HS-27A (cell line): ENCODE data around the gene PRRT1.
"Not testable (repeated sequence)": the region's sequence is repeated elsewhere in the genome, so short reads cannot be mapped to it uniquely, and the experiment has no call there.

Experiments
- DNase-seq: peaks from one replicate; pipeline ENCODE4 v3.0.0-alpha.2; 2012; ENCODE audit warnings: low read depth, missing footprints

The PRRT1 gene

GRCh38 chr6:32120573-32121059 is 31.1 kb downstream of the PRRT1 start:
- DNase-seq: no peak

DNA sequence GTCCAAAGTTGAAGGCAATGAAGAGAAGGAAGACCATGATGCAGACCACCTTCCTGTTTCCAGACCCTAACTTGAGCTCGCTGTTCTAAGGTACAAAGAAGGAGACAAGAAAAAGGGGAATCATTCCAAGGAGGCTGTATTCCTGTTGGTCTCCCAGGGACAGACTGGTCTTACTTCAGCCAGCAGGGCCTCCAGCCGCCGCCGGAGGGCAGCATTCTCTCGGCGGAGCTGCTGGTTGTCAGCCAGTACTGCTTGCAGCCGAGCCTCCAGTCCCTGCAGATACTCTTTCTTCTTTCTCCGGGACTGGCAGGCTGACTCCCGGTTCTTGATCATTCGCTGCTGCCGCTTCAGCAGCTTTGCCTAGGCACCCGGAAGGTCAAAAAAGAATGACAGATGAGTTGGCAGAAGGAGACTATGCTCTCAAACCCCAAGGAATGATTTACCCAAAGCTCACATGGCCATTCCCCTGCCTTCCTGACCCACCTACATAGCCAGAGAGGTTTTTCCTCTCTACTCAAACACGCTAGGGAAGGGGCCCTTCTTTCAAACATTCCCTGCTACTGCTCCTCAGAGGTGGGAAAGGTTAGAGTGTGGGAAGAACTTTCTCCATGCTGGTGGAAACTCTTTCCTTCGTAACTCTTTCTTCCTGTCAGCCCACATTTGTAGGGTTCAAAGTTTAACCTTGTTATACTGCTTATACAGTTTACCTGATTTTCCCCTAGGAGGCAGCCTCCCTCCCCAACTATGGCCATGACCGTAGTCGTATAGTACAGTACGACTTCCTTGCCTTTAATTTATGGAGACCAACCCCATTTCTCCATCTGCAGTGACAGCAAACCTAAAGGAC is 32.7 kb downstream of the PRRT1 start:
- no peak for DNase-seq

GRCh38 chr6:32117461-32117860 is 34.3 kb downstream of the PRRT1 start:
- no peak for DNase-seq

- no peak for DNase-seq
These were observed 35.1 kb downstream of the PRRT1 start for GRCh38 chr6:32116674-32117073.

DNA sequence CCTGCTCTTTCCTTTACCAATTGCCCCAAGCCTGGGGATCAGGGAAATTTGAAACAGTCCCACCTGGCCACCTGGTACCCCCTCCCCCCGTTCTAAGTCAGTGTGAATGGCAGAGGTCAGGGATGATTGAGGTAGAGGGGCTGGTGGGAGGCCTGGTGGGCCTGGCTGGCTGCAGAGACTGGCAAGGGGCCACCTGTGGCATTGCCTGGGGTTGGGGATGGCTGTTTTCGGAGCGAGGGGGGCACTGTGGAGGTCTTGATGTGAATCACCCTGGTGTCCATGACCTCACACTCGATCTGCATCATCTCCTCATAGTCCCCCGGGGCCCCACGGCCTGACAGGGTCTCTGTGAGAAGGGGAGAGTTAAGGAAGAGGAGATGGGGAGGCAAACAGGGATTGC is 36.1 kb downstream of the PRRT1 start:
- no peak for DNase-seq

- no peak for DNase-seq
These were observed 36.9 kb downstream of the PRRT1 start for GRCh38 chr6:32114796-32115195.

GRCh38 chr6:32113386-32114352 is 38.1 kb downstream of the PRRT1 start:
- peak; percentile 95 for DNase-seq

- DNase-seq: no peak
These were observed 39.2 kb downstream of the PRRT1 start for GRCh38 chr6:32112431-32112980.

GRCh38 chr6:32111424-32112066 is 40.2 kb downstream of the PRRT1 start:
- DNase-seq: no peak

DNA sequence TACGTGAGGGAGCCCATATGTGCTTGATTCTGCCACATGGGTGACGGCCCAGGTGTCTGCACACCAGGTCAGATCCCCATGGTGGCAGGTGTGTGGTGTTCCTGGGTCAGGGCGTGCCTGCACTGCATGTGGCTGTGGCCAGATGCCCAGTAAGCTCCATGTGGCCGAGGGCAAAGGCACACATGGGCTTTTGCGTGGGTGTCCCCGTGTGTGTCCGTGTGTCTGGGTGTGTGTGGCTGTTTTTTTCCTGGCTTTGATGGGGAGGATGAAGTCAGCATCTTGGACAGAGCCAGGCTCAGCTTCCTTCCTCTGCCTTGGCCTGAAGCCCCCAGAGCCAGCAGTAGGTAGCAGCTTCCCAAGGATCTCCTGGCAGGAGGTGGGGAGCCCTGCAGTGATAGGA is 41.1 kb downstream of the PRRT1 start:
- DNase-seq: no peak

DNA sequence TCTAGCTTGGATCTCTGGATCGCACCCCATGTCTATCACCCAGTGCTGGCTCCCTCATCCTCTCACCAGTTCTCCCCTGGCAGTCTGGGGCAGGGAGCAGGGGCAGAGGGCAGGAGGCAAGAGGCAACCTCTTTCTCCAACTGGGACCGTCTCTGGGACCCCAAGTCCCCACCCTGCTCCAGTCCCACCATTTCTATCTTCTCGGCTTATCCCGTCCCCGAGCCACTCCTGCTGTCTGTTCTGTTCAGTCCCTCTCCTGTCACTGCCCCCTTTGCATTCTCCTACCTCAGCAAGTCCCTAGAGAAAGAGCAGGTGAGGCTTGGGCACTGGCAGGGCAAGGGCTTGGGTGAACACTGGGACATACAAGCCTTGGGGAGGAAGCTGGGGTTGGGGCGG is 42.0 kb downstream of the PRRT1 start:
- no peak for DNase-seq

DNA sequence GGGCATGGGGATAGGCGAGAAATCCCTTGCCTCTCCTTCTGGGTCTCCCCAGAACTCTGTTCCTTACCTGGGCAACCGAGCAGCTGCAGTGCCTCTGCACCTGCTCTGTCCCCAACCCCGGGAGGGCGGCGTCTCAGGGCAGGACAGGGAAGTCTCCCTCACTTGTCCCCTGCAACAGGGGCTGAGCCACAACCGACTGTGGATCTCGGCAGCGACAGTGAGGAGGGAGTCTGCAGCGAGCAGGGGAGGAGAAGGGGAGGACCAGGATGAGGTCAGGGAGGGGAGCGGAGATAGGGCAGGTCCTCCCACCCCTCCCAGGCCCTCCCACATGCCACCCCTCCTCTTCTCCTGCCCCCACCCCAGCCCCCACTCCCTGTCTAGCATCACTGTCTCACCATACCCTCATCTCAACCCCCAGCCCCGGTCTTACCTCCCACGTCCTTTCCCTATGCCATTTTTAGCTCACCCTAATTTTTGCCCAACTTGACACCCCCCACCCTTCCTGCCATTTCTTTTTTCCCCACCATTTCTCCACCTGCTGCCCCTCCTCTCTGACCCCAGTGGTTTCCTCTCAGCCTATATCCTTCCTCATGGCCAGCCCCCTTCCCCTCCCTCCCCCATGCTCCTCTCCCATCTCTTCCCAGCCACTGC is 42.5 kb downstream of the PRRT1 start, which contains the start of gene TNXB:
Gene TNXB (minus strand): TSS at position 225 of the 651 bp plus-strand sequence. CDS start 11,140 bp downstream, outside the sequence.
- no peak for DNase-seq

GRCh38 chr6:32108727-32109113 is 43.0 kb downstream of the PRRT1 start:
- DNase-seq: no peak

DNA sequence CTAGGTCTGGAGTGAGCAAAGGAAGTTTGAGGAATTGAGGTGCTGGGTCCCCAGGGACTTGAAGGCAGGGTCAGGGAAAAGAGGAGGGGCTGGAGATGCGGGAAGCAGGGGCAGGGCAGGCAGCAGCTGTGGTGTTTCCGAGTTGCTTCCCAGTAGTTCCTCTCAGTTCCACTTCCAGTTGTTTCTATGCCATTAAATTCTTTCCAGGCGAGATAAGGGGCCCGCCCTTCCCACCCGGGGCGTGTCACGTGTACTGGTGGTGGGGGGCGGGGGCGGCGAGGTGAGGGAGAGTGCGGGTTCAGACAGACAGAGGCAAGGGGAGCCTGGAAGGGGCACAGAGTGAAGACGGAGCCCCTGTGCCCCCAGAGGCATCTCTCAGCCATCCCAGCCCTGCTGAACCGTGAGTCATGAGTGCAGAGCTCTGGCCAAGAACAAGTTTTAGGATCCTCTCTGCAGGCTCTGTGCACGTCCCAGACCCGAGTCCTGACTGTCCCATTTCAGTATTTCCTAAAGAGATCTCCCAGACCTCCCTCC is 43.6 kb downstream of the PRRT1 start:
- no peak for DNase-seq

GRCh38 chr6:32107406-32107805 is 44.3 kb downstream of the PRRT1 start:
- DNase-seq: no peak

DNA sequence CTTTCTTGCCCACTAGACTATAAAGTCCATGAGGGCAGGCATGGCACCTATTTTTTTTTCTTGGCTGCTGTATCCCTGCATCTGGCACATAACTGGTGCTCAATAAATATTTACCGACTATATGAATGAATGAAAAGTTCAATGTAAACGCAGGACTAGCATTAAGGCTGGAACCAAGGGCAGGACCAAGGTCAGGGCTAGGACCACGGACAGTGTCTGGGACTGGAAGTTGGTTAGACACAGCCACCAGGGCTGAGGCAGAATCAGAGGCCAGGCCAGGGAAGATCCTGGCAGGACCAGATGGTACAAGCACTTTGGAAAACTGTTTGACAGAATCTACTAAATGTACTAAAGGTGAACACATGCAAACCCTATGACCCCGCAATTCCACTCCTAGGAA is 46.3 kb downstream of the PRRT1 start:
- DNase-seq: no peak

DNA sequence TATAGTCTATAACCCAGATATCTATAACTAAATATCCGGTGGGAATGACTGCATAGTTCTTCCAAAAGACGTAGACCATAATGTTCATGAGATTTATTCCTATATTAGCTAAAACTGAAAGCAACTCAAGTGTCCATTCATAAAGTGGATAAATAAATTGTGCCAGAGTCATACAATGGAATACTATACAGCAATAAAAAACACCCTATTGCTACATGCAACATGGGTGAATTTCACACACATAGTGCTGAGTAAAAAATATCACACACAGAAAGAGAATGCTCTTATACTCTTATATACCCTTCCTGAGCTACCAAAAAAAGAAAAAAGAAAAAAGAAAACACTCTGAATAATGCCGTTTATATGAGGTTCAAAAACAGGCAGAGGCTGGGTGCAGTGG is 49.5 kb downstream of the PRRT1 start:
- DNase-seq: no peak

- not testable (repeated sequence) for DNase-seq
These were observed 51.5 kb downstream of the PRRT1 start for GRCh38 chr6:32100251-32100650.
